ENCODE data around the gene PROCA1.
A peak's percentile ranks its signal among the peaks of the same experiment; 100 is the strongest.

The PROCA1 gene

GRCh38 chr17:28711723-28712031 is at the start of gene PROCA1:
Gene PROCA1 (minus strand): TSS chr17:28711888. CDS start chr17:28711660, 228 bp downstream.
- no peak for DNase-seq

DNA sequence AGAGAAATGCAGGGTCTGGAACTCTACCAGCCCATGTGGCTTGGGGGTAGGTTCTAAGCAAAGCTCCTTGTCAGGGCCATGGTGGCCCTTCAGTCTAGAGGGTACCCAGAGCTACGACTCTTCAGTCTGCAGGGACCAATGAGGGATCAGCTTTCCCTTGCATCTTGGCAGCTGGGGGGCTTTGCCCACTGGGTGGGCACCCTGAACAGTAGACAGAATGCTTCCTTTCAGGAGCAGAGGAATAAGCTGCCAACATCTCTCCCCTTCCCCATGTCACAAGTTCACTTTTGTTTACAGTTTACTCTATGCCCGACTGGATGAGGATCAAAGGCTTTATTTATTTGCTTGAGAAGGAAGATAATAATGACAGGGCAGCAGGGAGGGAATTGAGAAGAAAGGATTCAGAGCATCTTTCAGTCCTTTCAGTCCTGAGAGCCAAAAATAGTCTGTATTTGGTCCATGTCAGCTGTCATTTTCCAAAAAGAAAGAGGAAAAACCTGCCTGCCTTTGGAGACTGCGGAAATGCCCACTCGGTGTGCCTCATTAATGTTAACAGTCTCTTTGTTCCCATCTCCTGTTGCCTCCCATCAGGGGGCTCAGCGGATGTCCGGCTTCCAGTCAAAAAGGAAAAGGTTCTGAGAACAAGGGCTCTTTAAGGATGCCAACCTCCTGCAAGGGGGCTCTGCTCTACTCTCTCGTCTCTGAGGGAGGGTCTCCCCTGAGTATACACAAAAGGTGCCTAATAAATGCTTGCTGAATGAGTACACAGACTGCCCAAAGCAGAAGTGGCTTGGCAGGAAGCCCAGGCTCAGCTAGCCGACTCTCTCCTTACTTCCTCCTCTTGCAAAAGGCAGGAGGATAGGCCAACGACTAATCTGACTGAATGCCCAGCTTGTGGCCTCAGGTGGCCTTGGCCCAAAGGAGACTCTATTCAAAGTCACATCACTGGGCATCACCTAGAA is 49.2 kb upstream of the PROCA1 start:
- DNase-seq, result no peak

- no peak for DNase-seq
Measured at GRCh38 chr17:28759256-28759865, 47.7 kb upstream of the PROCA1 start.

GRCh38 chr17:28758411-28759121 is 46.9 kb upstream of the PROCA1 start:
- no peak for DNase-seq

DNA sequence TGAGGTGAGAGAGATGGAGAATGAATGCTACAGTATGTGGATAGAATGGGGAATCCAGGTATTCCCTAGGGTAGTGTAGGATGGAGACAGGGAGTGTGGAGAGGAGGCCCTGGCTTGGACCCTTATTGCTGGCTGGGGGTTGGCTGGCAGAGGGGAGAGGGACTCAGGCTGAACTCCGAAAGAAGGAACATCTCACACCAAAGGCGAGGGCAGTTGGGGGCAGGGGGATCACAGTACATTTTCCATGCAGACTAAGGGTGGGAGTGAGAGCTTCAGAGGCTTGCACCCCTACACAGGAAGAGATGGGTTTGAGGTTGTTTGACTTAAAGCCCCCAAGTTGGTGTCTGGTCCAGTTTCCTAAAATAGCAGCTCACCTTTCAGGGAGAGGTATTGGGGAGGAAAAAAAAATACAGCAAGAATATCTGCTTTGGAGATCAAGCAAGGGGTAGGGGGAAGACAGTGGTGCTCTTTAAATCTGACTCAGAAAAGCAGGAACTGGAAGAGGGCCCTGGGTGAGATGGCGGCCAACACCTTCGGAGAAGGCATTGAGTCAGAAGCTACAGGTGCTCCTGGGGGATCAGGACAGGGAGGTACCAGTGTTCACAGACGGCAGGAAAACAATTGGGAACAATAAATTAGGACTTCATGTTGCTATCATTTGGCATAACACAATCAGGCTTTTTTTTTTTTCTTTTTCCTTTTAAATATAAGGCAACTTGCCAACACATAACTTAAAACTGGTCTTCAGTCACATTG is 44.5 kb upstream of the PROCA1 start:
- DNase-seq, result no peak

- DNase-seq, result no peak
Measured at GRCh38 chr17:28755486-28755885, 43.8 kb upstream of the PROCA1 start.

DNA sequence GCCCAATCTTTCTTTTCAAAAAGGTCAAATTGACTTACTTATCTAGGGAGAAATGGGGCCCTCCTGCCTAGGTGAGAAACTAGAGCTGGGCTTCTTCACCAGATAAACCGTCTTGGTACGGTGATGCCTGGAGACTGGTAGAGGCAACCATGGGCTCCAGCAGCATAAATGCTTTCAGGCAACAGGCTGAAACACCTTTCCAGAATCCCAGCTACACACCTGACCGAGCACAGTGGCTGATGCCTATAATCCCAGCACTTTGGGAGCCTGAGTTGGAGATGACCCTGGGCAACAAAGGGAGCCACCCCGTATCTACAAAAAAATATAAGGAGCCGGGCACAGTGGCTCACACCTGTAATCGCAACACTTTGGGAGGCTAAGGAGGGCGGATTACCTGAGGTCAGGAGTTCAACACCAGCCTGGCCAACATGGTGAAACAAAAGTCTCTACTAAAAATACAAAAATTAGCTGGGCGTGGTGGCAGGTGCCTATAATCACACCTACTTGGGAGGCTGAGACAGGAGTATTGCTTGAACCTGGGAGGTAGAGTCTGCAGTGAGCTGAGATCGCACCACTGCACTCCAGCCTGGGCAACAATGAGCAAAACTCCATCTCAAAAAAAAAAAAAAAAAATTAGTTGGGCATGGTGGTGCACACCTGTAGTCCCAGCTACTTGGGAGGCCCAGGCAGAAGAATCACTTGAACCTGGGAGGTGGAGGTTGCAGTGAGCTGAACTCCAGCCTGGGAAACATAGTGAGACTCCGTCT is 40.1 kb upstream of the PROCA1 start:
- no peak for DNase-seq

GRCh38 chr17:28750178-28751047 is 38.7 kb upstream of the PROCA1 start:
- DNase-seq, result peak; percentile 94 to 95

GRCh38 chr17:28749516-28750177 is 38.0 kb upstream of the PROCA1 start:
- no peak for DNase-seq

DNA sequence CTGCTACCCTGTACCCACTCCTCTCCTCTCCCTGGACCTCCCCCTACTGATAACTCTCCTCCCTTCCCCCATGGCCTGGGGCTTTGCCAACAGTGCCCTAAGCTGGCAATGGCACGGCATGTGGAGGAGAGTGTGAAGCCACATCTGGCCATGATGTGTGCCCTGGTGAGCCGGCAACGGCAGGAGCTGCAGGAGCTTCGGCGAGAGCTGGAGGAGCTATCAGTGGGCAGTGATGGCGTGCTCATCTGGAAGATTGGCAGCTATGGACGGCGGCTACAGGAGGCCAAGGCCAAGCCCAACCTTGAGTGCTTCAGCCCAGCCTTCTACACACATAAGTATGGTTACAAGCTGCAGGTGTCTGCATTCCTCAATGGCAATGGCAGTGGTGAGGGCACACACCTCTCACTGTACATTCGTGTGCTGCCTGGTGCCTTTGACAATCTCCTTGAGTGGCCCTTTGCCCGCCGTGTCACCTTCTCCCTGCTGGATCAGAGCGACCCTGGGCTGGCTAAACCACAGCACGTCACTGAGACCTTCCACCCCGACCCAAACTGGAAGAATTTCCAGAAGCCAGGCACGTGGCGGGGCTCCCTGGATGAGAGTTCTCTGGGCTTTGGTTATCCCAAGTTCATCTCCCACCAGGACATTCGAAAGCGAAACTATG is 37.3 kb upstream of the PROCA1 start:
- DNase-seq, result no peak

- no peak for DNase-seq
Measured at GRCh38 chr17:28747801-28748750, 36.4 kb upstream of the PROCA1 start.

GRCh38 chr17:28747051-28747691 is 35.5 kb upstream of the PROCA1 start:
- no peak for DNase-seq

DNA sequence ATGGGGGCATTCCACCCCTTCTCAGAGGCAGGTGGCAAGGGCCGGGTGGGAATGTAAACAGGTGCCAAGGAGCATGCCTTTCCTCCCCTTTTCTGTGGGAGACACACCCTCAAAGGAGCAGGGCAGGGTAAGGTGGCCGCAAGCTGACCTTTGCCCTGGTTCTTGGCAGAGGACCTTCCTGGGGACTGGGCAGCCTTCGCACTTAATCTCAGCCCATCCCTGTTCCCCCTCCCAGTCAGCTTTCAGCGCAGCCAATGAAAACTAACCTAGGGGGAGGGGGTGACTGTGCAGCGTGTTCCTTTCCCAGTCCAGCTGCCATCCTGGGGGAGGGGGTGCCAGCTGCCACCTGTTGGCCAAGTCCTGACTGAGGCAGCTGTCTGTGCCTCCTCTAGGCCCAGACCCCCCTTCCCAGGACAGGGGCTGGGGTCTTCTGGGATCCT is 34.9 kb upstream of the PROCA1 start:
- no peak for DNase-seq

GRCh38 chr17:28745786-28746411 is 34.2 kb upstream of the PROCA1 start:
- no peak for DNase-seq

- no peak for DNase-seq
Measured at GRCh38 chr17:28744972-28745785, 33.5 kb upstream of the PROCA1 start.

GRCh38 chr17:28744104-28744971 is 32.6 kb upstream of the PROCA1 start:
- peak; percentile 73 to 77 for DNase-seq
